Chondrocyte (in vitro differentiated cells): ENCODE results near the gene PAX7. TPM values are rescaled to one million over a fixed set of nuclear protein-coding genes. Genes with fewer than 3 reads are reported as not detected.

Experiments used
- DNase-seq: peaks from one replicate; pipeline ENCODE4 v3.0.0; 2021; ENCODE audit warnings: mixed read lengths, low spot score
- H3K27ac Mint-ChIP-seq: one replicate; pipeline ENCODE4 v1.8.0; 2021; ENCODE audit warnings: mild to moderate bottlenecking, moderate library complexity, mixed read lengths; ENCODE audit not compliant: unreplicated experiment
- H3K27me3 Mint-ChIP-seq: 2 replicates; pipeline ENCODE4 v1.8.0; 2021; ENCODE audit warnings: low read depth, mixed read lengths
- H3K36me3 Mint-ChIP-seq: 2 replicates; pipeline ENCODE4 v1.8.0; 2021; ENCODE audit warnings: low read depth, mixed read lengths
- H3K4me1 Mint-ChIP-seq: 2 replicates; pipeline ENCODE4 v1.8.0; 2021; ENCODE audit warnings: low read depth, mild to moderate bottlenecking, mixed read lengths
- H3K4me3 Mint-ChIP-seq: one replicate; pipeline ENCODE4 v1.8.0; 2021; ENCODE audit warnings: mild to moderate bottlenecking, moderate library complexity, mixed read lengths; ENCODE audit not compliant: unreplicated experiment
- H3K9me3 Mint-ChIP-seq: 2 replicates; pipeline ENCODE4 v1.8.0; 2021; ENCODE audit warnings: low read depth, mixed read lengths
- total RNA-seq: library from RNA; stranded (reverse); gene quantifications from 3 replicates; pipeline ENCODE4 v1.2.1, GENCODE V29; 2021
- TF ChIP-seq, protein P1 (sequence below): fragments of 200-600 bp; sonication (generic); IDR thresholded peaks from 2 replicates; pipeline ENCODE4 v1.5.0; 2021; ENCODE audit warnings: antibody characterized with exemption, mild to moderate bottlenecking, moderate library complexity

The PAX7 gene
- total RNA-seq, 1 donor from 2014 or later = not detected

DNA sequence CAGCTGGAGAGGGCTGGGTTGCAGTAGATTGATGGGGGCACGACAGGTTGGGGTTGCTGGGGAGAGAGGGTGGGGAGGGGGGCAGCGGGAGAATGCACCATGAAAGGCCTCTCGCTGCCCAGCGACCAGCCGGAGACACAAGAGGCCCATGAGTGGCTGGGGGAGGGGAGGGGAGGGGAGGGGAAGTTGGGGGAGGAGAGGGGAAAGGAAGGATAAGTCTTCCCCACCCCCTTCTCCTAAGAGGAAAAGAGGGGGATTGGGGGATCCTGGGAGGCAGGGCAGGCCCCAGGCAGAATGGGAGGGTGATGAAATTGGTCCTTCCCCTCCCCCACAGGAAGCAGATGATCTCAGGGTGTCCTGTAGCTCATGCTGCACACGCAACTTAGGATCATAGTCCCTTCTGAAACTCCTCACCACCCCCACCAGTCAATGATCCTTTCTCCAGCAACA is 45.7 kb downstream of the PAX7 start:
- H3K27me3 Mint-ChIP-seq = peaks cover 57% of the 10 kb centered on the region
- TF ChIP-seq, protein P1, sequence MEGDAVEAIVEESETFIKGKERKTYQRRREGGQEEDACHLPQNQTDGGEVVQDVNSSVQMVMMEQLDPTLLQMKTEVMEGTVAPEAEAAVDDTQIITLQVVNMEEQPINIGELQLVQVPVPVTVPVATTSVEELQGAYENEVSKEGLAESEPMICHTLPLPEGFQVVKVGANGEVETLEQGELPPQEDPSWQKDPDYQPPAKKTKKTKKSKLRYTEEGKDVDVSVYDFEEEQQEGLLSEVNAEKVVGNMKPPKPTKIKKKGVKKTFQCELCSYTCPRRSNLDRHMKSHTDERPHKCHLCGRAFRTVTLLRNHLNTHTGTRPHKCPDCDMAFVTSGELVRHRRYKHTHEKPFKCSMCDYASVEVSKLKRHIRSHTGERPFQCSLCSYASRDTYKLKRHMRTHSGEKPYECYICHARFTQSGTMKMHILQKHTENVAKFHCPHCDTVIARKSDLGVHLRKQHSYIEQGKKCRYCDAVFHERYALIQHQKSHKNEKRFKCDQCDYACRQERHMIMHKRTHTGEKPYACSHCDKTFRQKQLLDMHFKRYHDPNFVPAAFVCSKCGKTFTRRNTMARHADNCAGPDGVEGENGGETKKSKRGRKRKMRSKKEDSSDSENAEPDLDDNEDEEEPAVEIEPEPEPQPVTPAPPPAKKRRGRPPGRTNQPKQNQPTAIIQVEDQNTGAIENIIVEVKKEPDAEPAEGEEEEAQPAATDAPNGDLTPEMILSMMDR = no peak
- H3K4me3 Mint-ChIP-seq = no peak overlapping the region
- H3K27ac Mint-ChIP-seq = no peak overlapping the region
- no peaks in the 10 kb centered on the region for H3K36me3 Mint-ChIP-seq
- no peak for DNase-seq
- peaks cover 2% of the 10 kb centered on the region for H3K9me3 Mint-ChIP-seq
- H3K4me1 Mint-ChIP-seq = peaks cover 2% of the 10 kb centered on the region

DNA sequence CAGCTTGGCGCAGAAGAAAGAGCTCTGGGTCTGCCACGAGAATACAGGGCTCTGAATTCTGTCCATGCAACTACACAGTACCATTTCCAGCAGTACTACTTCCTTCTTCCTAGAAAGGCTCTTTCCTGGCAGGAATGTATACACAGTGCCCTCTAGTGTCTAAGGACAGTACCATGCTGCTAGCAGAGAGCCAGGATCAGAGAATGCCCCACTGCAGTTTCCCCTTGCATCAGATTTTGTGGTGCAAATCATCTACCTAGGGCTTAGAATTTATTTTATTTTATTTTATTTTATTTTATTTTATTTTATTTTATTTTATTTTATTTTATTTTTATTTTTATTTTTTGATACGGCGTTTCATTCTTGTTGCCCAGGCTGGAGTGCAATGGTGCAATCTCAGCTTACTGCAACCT is 50.8 kb downstream of the PAX7 start:
- Mint-ChIP-seq H3K36me3 (no peaks in the 10 kb centered on the region), H3K4me3 (no peak overlapping the region), H3K27ac (no peak overlapping the region), H3K9me3 (peaks cover 2% of the 10 kb centered on the region), H3K4me1 (peaks cover 2% of the 10 kb centered on the region), H3K27me3 (peaks cover 48% of the 10 kb centered on the region)
- DNase-seq = no peak
- TF ChIP-seq, protein P1 = peak; percentile 82

DNA sequence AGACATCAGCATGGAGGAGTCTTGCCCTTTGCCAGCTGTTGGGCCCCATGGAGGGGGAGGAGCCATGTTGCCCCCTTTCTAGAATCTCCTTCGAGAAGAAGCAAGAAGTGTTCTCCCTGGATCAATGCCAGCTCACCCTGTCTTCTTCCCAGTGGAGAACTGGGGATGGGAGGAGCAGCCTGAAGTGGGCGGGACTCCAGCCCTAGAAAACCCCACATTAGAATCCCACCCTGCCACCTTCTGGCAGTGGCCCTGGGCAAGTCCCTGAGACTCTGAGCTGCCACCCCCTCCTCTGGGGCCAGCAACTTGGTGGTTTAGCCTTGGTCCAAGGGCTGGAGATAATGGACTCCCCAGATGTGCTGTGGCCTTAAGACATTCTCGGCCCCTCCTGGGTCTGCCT is 51.7 kb downstream of the PAX7 start:
- Mint-ChIP-seq H3K9me3 (peaks cover 2% of the 10 kb centered on the region), H3K36me3 (no peaks in the 10 kb centered on the region), H3K4me1 (peaks cover 2% of the 10 kb centered on the region), H3K27me3 (peaks cover 45% of the 10 kb centered on the region), H3K27ac (no peak overlapping the region), H3K4me3 (no peak overlapping the region)
- DNase-seq = no peak
- TF ChIP-seq, protein P1 = no peak

DNA sequence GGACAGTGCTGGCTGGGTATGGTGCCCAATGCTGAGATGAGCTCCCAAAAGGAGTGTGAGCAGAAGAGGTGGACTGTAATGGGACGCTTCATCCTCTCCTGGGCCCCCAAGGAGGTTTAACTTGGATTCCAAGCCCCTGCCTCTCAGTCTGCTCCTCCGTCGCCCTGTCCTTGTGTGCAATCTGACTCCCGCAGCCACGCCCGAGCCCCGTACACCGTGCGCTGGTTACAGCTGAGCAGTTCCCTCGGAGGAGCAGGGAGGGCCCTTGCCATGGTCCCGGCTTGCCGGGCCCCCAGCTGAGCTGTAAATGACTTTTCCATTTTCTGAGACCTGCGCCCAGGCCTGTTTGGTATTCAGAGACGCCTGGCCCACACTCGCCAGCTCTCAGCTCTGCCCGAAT is 53.7 kb downstream of the PAX7 start:
- Mint-ChIP-seq H3K27me3 (peaks cover 48% of the 10 kb centered on the region), H3K9me3 (peaks cover 2% of the 10 kb centered on the region), H3K4me1 (peaks cover 2% of the 10 kb centered on the region), H3K27ac (no peak overlapping the region), H3K4me3 (no peak overlapping the region), H3K36me3 (no peaks in the 10 kb centered on the region)
- no peak for DNase-seq
- TF ChIP-seq, protein P1 = no peak

DNA sequence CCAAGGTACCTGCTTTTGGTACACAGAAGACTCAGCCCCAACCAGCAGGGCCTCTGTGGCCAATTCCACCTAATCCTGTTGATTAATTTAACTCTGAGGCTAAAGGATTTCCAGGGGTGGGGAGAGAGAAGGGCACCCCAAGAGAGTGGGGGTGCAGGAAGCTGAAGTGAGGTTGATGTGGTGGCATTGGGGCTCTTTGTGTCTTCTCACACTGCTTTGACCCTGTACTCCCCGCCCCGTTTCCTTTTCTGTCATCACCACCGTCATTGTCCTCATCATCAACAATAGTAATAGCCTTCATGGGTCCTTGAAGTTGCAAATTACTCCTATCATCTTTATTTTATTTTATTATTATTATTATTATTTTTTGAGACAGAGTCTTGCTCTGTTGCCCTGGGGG is 55.9 kb downstream of the PAX7 start:
- Mint-ChIP-seq H3K4me3 (no peak overlapping the region), H3K36me3 (no peaks in the 10 kb centered on the region), H3K9me3 (no peaks in the 10 kb centered on the region), H3K27me3 (peaks cover 38% of the 10 kb centered on the region), H3K4me1 (no peaks in the 10 kb centered on the region), H3K27ac (no peak overlapping the region)
- TF ChIP-seq, protein P1 = no peak
- DNase-seq = no peak
